GM10266 (cell line): ENCODE measurements around the gene MICA.
A peak's percentile ranks its signal among the peaks of the same experiment; 100 is the strongest.

Source experiments
- DNase-seq: peaks from one replicate; pipeline ENCODE4 v3.0.0; 2012; ENCODE audit errors: extremely low spot score
- TF ChIP-seq, protein P1 (sequence below): IDR thresholded peaks from 2 replicates; pipeline ENCODE4 v1.5.1; 2012; ENCODE audit warnings: mild to moderate bottlenecking, low read depth; ENCODE audit not compliant: control insufficient read depth, insufficient read depth; ENCODE audit errors: missing control alignments

MICA gene

GRCh38 chr6:31403283-31404060 lies at the start of gene MICA:
MICA (plus strand) TSS chr6:31403595; CDS start chr6:31403633, 38 bp downstream.
- TF ChIP-seq, protein P1, sequence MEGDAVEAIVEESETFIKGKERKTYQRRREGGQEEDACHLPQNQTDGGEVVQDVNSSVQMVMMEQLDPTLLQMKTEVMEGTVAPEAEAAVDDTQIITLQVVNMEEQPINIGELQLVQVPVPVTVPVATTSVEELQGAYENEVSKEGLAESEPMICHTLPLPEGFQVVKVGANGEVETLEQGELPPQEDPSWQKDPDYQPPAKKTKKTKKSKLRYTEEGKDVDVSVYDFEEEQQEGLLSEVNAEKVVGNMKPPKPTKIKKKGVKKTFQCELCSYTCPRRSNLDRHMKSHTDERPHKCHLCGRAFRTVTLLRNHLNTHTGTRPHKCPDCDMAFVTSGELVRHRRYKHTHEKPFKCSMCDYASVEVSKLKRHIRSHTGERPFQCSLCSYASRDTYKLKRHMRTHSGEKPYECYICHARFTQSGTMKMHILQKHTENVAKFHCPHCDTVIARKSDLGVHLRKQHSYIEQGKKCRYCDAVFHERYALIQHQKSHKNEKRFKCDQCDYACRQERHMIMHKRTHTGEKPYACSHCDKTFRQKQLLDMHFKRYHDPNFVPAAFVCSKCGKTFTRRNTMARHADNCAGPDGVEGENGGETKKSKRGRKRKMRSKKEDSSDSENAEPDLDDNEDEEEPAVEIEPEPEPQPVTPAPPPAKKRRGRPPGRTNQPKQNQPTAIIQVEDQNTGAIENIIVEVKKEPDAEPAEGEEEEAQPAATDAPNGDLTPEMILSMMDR = no peak
- DNase-seq = peak; percentile 92

DNA sequence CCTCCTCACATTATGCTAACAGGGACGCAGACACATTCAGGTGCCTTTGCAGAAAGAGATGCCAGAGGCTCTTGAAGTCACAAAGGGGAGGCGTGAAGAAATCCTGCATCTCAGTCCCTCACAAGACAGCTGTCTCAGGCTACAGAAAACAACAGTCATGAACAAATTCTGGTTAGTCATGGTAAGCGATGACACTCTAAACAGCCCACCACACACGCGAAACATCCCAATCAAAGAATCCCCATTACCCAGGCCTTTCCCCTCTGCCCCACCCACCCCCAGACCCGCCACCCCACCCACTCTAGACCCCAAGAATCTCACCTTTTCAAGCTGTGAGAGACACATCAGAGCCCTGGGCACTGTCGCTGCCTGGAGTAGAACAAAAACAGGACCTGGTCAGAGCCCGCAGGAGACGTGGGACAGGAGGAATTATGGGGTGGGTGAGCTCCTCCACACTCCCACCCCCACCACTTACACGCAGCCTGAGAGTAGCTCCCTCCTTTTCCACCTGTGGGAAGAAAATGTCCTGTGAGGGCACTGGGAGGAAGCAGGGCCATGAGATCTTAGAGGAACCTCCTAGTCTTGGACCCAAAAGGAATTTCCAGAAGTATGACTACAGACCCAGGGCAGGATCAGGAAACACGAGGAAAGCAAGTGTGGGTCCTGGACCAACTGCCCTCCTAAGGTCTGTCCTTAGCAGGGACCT lies 49.1 kb upstream of the MICA start:
- DNase-seq = no peak
- TF ChIP-seq, protein P1 = no peak

DNA sequence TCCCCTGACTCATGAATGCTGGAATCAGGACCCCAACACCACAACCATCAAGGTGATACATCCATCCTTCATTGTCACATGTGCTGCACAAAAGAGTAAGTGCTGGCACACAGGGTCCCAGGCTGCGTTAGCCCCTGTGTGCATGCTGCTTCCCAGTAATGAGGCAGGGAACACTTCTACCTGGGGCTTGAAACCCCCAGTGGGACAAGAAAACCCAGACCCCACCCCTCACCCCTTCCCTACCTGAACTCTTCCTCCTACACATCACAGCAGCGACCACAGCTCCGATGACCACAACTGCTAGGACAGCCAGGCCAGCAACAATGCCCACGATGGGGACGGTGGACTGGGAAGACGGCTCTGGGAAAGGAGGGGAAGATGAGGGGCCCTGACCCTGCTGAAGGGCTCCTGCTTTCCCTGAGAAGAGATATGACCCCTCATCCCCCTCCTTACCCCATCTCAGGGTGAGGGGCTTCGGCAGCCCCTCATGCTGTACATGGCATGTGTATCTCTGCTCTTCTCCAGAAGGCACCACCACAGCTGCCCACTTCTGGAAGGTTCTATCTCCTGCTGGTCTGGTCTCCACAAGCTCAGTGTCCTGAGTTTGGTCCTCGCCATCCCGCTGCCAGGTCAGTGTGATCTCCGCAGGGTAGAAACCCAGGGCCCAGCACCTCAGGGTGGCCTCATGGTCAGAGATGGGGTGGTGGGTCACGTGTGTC lies 48.4 kb upstream of the MICA start:
- no peak for DNase-seq

GRCh38 chr6:31355583-31355948 lies 47.8 kb upstream of the MICA start:
- no peak for DNase-seq
- TF ChIP-seq, protein P1 = no peak

More for the DNA sequence above, 48.4 kb upstream of the MICA start:
- TF ChIP-seq, protein P1 = no peak

DNA sequence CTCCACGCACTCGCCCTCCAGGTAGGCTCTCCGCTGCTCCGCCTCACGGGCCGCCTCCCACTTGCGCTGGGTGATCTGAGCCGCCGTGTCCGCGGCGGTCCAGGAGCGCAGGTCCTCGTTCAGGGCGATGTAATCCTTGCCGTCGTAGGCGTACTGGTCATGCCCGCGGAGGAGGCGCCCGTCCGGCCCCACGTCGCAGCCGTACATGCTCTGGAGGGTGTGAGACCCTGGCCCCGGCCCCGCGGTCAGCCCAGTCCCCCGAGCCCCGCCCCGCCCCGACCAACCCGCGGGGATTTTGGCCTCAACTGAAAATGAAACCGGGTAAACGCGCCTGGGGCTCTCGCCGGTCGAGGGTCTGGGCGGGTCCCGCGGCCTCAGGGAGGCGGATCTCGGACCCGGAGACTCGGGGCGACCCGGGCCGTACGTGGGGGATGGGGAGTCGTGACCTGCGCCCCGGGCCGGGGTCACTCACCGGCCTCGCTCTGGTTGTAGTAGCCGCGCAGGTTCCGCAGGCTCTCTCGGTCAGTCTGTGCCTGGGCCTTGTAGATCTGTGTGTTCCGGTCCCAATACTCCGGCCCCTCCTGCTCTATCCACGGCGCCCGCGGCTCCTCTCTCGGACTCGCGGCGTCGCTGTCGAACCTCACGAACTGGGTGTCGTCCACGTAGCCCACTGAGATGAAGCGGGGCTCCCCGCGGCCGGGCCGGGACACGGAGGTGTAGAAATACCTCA lies 47.0 kb upstream of the MICA start:
- DNase-seq = peak; percentile 34
- TF ChIP-seq, protein P1 = no peak

DNA sequence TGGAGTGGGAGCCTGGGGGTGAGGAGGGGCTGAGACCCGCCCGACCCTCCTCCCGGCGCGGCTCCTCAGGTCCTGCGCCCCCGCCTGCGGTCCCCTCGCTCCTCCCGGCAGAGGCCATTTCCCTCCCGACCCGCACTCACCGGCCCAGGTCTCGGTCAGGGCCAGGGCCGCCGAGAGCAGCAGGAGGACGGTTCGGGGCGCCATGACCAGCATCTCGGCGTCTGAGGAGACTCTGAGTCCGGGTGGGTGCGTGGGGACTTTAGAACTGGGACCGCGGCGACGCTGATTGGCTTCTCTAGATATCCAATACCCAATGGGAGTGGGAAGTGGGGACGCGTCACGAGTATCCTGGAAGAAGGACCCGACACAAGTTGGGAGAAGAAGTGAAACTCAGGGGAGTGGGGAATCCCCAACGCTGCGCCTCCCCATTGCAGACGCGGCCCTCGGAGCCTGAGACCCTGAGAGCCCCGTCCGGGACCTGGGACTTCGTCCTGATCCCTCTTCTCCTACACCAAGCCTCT lies 46.4 kb upstream of the MICA start, which contains the start of gene HLA-B:
TSS of gene HLA-B (minus strand) at position 234 of the 521 bp plus-strand sequence. CDS start at position 213, 21 bp downstream.
- TF ChIP-seq, protein P1 = no peak
- DNase-seq = peak; percentile 84
